Endothelial cell of umbilical vein (primary cell): ENCODE measurements around the gene CCDC187. TPM values are rescaled to one million over a fixed set of nuclear protein-coding genes. Genes with fewer than 3 reads are reported as not detected.

Experiments used
- BruUV-seq: library from RNA; stranded (reverse); fragments of 400-500 nt; replicated peaks from 2 replicates; lab custom pipeline; 2021; lab: Mats Ljungman, UMichigan
- CTCF ChIA-PET: fragments of 300-600, 350-600 bp; sonication (Branson Sonifier 250); formaldehyde crosslinking; loops from one replicate; lab custom pipeline; 2021; ENCODE audit warnings: antibody characterized with exemption, inconsistent platforms; lab: Charles Lee
- POLR2A ChIA-PET: fragments of 300-600, 350-600 bp; sonication (Branson Sonifier 250); formaldehyde crosslinking; loops from one replicate; lab custom pipeline; 2021; ENCODE audit warnings: antibody characterized with exemption, inconsistent platforms; lab: Charles Lee
- DNase-seq: peaks from one replicate; pipeline ENCODE4 v3.0.0-alpha.2; 2011; ENCODE audit warnings: low read depth, low spot score
- FAIRE-seq: peaks from 2 replicates; lab custom pipeline; 2011; peaks lifted over from hg19 to GRCh38; lab: Jason Lieb, UNC
- H2AFZ ChIP-seq: 2 replicates; pipeline ENCODE4 v1.6.0; 2012; ENCODE audit warnings: low read depth, low read length, control low read depth, inconsistent platforms
- H3K27ac ChIP-seq: 2 replicates; pipeline ENCODE4 v1.5.1; 2011; ENCODE audit warnings: low read depth, mild to moderate bottlenecking, control low read depth, low read length, moderate library complexity; ENCODE audit not compliant: insufficient read depth
- H3K27me3 ChIP-seq, 2 experiments: 2 replicates each; pipeline versions ENCODE4 v1.6.0 to v1.6.1; 2011; ENCODE audit warnings: low read length in 2 of 2, mixed read lengths in 1 of 2; ENCODE audit not compliant: control insufficient read depth in 2 of 2, insufficient read depth in 2 of 2
- H3K36me3 ChIP-seq, 2 experiments: 2 replicates in 1 of 2; 3 replicates in 1 of 2; pipeline ENCODE4 v1.5.1; 2011; ENCODE audit warnings: low read length in 2 of 2, mild to moderate bottlenecking in 1 of 2, moderate library complexity in 1 of 2; ENCODE audit not compliant: control insufficient read depth in 2 of 2, insufficient read depth in 2 of 2; ENCODE audit errors: extremely low read depth in 1 of 2
- H3K4me1 ChIP-seq: 3 replicates; pipeline ENCODE4 v1.5.1; 2011; ENCODE audit warnings: mild to moderate bottlenecking, low read length; ENCODE audit not compliant: control insufficient read depth, insufficient read depth; ENCODE audit errors: extremely low read depth
- H3K4me2 ChIP-seq: 2 replicates; pipeline ENCODE4 v1.6.1; 2011; ENCODE audit warnings: low read length, control low read depth, mixed read lengths; ENCODE audit not compliant: insufficient read depth
- H3K4me3 ChIP-seq, 3 experiments: fragments of 200-600 bp in 1 of 3; sonication (generic), shearing (Covaris generic) in 1 of 3; replicated peaks in 1 of 3; 2 replicates each; pipeline ENCODE4 v1.5.1; 2011 to 2016; ENCODE audit warnings: control low read depth in 3 of 3, low read length in 3 of 3, mild to moderate bottlenecking in 2 of 3, inconsistent platforms in 1 of 3, low read depth in 1 of 3, moderate library complexity in 1 of 3; ENCODE audit not compliant: insufficient read depth in 1 of 3
- H3K79me2 ChIP-seq: 2 replicates; pipeline ENCODE4 v1.6.0; 2012; ENCODE audit warnings: low read length, inconsistent platforms; ENCODE audit not compliant: control insufficient read depth, insufficient read depth
- H3K9ac ChIP-seq: replicated peaks from 2 replicates; pipeline ENCODE3; 2011; ENCODE audit warnings: low read length, control low read depth; ENCODE audit not compliant: insufficient read depth; ENCODE audit errors: extremely low read depth
- H3K9me1 ChIP-seq: replicated peaks from 3 replicates; pipeline ENCODE4 v1.6.0; 2011; ENCODE audit warnings: mild to moderate bottlenecking, low read length; ENCODE audit not compliant: control insufficient read depth, insufficient read depth; ENCODE audit errors: extremely low read depth
- H3K9me3 ChIP-seq: replicated peaks from 2 replicates; pipeline ENCODE4 v1.5.1; 2012; ENCODE audit warnings: low read length, inconsistent platforms; ENCODE audit not compliant: control insufficient read depth, insufficient read depth
- H4K20me1 ChIP-seq: replicated peaks from 2 replicates; pipeline ENCODE3; 2011; ENCODE audit warnings: mild to moderate bottlenecking, low read length; ENCODE audit not compliant: control insufficient read depth, insufficient read depth; ENCODE audit errors: extremely low read depth
- EZH2 ChIP-seq: IDR thresholded peaks from 2 replicates; pipeline ENCODE4 v1.6.1; 2012; ENCODE audit warnings: borderline replicate concordance, low read depth, mild to moderate bottlenecking, moderate library complexity, low read length, inconsistent platforms; ENCODE audit not compliant: severe bottlenecking
- FOS ChIP-seq: IDR thresholded peaks from 2 replicates; pipeline ENCODE4 v1.6.1; 2011; ENCODE audit warnings: mild to moderate bottlenecking, low read length, moderate library complexity, borderline replicate concordance; ENCODE audit not compliant: insufficient read depth
- GATA2 ChIP-seq: IDR thresholded peaks from 2 replicates; pipeline ENCODE4 v1.7.0; 2011; ENCODE audit warnings: low read depth, mild to moderate bottlenecking, moderate library complexity, mixed read lengths, low read length; ENCODE audit not compliant: insufficient read length, insufficient read depth
- JUN ChIP-seq: IDR thresholded peaks from 2 replicates; pipeline ENCODE4 v1.6.1; 2011; ENCODE audit warnings: borderline replicate concordance, low read depth; ENCODE audit not compliant: insufficient read length, insufficient read depth
- MYC ChIP-seq: IDR thresholded peaks from one replicate; pipeline ENCODE4 v1.6.1; 2011; ENCODE audit warnings: mild to moderate bottlenecking, low read depth, low read length
- POLR2A ChIP-seq: IDR thresholded peaks from 2 replicates; pipeline ENCODE4 v1.6.1; 2012; ENCODE audit warnings: low read depth, mild to moderate bottlenecking, control low read depth, low read length
- POLR2AphosphoS5 ChIP-seq: IDR thresholded peaks from 2 replicates; pipeline ENCODE4 v1.6.1; 2012; ENCODE audit warnings: low read depth, mild to moderate bottlenecking, control low read depth, low read length, moderate library complexity; ENCODE audit not compliant: insufficient read depth
- dilution Hi-C: fragments of 300-500 bp; cut with MboI; formaldehyde crosslinking; loops from one replicate; pipeline ENCODE4 v1.15.0; 2019; ENCODE audit warnings: low sequenced_read_pairs; ENCODE audit not compliant: extremely low pct_ligation_motif_present
- intact Hi-C: fragments of 100-400 bp; cut with micrococcal nuclease; formaldehyde crosslinking; loops from one replicate; pipeline ENCODE4 v1.10.0; 2022
- polyA plus RNA-seq, 4 experiments: library from polyadenylated mRNA; depleted of rRNA in 3 of 4; stranded (reverse) in 3 of 4; unstranded in 1 of 4; fragments of >200 nt; gene quantifications; 2 replicates each; pipeline versions ENCODE4 v1.2.1 to v1.2.3, GENCODE V29; 2011 to 2012; ENCODE audit warnings: missing spikeins in 1 of 4
- total RNA-seq: library from RNA; stranded (reverse); gene quantifications from 2 replicates; pipeline ENCODE4 v1.2.3, GENCODE V29; 2021
- TF ChIP-seq, protein P1 (sequence below), 2 donors: IDR thresholded peaks; 1 replicate in 1 of 2; 2 replicates in 1 of 2; pipeline ENCODE4 v1.5.1; 2011; ENCODE audit warnings: low read length in 2 of 2, mild to moderate bottlenecking in 2 of 2, moderate library complexity in 2 of 2, control low read depth in 1 of 2, inconsistent platforms in 1 of 2, low read depth in 1 of 2; ENCODE audit not compliant: insufficient read depth in 1 of 2; ENCODE audit errors: extremely low read depth in 1 of 2
- TF ChIP-seq, protein P2 (sequence below): IDR thresholded peaks from 2 replicates; pipeline ENCODE4 v1.6.1; 2011; ENCODE audit not compliant: insufficient read depth, insufficient read length

CCDC187 gene
- total and polyA plus RNA-seq, 2 donors (not counting 3 experiments of a cell fraction or from before 2014, with no cell fraction given) = not detected

DNA sequence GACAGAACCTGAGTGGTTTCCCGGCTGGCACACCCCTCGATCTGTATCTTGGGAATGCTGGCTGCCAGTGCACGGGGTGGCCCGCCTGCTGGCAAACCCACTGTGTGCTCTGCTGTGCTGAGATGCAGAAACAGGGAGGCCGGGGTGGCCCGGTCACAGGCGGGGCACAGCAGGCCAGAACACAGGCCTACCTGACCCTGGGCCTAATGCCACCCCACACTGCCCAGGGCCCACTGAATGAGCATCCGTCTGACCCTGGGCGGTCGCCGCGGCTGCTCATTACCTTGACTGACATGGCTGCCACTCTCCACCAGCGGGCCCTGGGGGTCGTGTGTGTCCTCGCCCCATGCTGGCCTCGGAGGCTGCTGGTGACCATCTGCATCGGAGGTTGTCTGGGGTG lies 44.1 kb downstream of the CCDC187 start:
- Histone ChIP-seq H3K9me1 (no peaks in the 10 kb centered on the region), H3K27ac (no peak overlapping the region), H3K79me2 (no peaks in the 10 kb centered on the region), H3K9me3 (no peaks in the 10 kb centered on the region), H3K9ac (no peak overlapping the region), H3K4me2 (no peak overlapping the region), H2AFZ (no peak overlapping the region), H3K36me3 (no peaks in the 10 kb centered on the region), H3K27me3 (no peaks in the 10 kb centered on the region), H4K20me1 (no peaks in the 10 kb centered on the region), H3K4me3 (no peak overlapping the region), H3K4me1 (no peaks in the 10 kb centered on the region)
- no peak for FAIRE-seq
- no TSS peak for BruUV-seq
- POLR2A ChIA-PET = no interaction called here
- CTCF ChIA-PET = no interaction called here
- intact Hi-C loops = no loop called here
- dilution Hi-C loops = no loop called here
- TF ChIP-seq, protein P1, sequence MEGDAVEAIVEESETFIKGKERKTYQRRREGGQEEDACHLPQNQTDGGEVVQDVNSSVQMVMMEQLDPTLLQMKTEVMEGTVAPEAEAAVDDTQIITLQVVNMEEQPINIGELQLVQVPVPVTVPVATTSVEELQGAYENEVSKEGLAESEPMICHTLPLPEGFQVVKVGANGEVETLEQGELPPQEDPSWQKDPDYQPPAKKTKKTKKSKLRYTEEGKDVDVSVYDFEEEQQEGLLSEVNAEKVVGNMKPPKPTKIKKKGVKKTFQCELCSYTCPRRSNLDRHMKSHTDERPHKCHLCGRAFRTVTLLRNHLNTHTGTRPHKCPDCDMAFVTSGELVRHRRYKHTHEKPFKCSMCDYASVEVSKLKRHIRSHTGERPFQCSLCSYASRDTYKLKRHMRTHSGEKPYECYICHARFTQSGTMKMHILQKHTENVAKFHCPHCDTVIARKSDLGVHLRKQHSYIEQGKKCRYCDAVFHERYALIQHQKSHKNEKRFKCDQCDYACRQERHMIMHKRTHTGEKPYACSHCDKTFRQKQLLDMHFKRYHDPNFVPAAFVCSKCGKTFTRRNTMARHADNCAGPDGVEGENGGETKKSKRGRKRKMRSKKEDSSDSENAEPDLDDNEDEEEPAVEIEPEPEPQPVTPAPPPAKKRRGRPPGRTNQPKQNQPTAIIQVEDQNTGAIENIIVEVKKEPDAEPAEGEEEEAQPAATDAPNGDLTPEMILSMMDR (IDR thresholded peaks at IDR 0.05; ENCODE audit: extremely low read depth in 1 of 2, insufficient read depth in 1 of 2, low read depth in 1 of 2, low read length in 2 of 2) = no peak
- TF ChIP-seq MYC (no peak), POLR2AphosphoS5 (no peak), GATA2 (no peak), EZH2 (no peak), FOS (no peak), JUN (no peak), POLR2A (no peak)
- TF ChIP-seq, protein P2, sequence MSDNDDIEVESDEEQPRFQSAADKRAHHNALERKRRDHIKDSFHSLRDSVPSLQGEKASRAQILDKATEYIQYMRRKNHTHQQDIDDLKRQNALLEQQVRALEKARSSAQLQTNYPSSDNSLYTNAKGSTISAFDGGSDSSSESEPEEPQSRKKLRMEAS = no peak
- DNase-seq = no peak
